ENCODE results near the gene SLIT3. TPM values are rescaled to one million over a fixed set of nuclear protein-coding genes. Genes with fewer than 3 reads are reported as not detected.

The SLIT3 gene
- total and polyA plus RNA-seq, 2 donors from 2014 or later = 14.5 to 54.1 TPM

DNA sequence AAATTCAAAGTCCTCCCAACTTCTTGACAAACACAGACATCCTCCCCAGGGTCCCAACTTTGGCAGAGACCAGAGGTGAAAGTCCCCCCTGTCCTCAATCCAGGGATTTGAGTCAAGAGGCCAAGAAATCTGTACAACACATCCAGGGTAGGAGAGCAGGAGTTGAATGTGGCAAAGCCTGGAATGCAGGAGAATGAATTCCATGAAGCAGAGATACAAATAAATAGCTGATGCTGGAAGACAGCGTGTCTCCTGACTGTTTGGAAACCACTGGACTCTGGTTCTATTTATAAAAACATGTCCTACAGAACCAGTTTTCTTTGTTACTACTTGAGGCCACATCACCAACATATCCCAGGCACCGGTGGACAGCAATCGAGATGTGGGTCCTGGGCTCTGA, 43.7 kb upstream of the SLIT3 start:
- no peaks in the 10 kb centered on the region for H3K9me3 ChIP-seq (ENCODE audit: control insufficient read depth in 2 of 3, insufficient read depth in 1 of 3, low read length in 3 of 3)
- intact Hi-C loops (cut with DNase I) = no loop called here
- H3K27ac ChIP-seq (ENCODE audit: low read depth in 2 of 2, low read length in 2 of 2) = no peak overlapping the region
- H3K36me3 ChIP-seq (ENCODE audit: control insufficient read depth in 2 of 3, insufficient read depth in 3 of 3, low read length in 3 of 3) = no peaks in the 10 kb centered on the region
- no peak overlapping the region for H3K9ac ChIP-seq (ENCODE audit: low read length in 3 of 3)
- no peaks in the 10 kb centered on the region for H3K27me3 ChIP-seq (ENCODE audit: control insufficient read depth, insufficient read depth, low read length)
- TF ChIP-seq, protein P1, sequence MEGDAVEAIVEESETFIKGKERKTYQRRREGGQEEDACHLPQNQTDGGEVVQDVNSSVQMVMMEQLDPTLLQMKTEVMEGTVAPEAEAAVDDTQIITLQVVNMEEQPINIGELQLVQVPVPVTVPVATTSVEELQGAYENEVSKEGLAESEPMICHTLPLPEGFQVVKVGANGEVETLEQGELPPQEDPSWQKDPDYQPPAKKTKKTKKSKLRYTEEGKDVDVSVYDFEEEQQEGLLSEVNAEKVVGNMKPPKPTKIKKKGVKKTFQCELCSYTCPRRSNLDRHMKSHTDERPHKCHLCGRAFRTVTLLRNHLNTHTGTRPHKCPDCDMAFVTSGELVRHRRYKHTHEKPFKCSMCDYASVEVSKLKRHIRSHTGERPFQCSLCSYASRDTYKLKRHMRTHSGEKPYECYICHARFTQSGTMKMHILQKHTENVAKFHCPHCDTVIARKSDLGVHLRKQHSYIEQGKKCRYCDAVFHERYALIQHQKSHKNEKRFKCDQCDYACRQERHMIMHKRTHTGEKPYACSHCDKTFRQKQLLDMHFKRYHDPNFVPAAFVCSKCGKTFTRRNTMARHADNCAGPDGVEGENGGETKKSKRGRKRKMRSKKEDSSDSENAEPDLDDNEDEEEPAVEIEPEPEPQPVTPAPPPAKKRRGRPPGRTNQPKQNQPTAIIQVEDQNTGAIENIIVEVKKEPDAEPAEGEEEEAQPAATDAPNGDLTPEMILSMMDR (IDR thresholded peaks at IDR 0.05; ENCODE audit: borderline replicate concordance, extremely low read depth, insufficient read depth) = no peak
- no peak overlapping the region for H3K4me3 ChIP-seq (ENCODE audit: low read length in 3 of 3)
- FAIRE-seq (no peak), DNase-seq (no peak)
- no peaks in the 10 kb centered on the region for H3K4me1 ChIP-seq (ENCODE audit: control insufficient read depth in 2 of 3, insufficient read depth in 2 of 3, low read depth in 1 of 3, low read length in 3 of 3)

DNA sequence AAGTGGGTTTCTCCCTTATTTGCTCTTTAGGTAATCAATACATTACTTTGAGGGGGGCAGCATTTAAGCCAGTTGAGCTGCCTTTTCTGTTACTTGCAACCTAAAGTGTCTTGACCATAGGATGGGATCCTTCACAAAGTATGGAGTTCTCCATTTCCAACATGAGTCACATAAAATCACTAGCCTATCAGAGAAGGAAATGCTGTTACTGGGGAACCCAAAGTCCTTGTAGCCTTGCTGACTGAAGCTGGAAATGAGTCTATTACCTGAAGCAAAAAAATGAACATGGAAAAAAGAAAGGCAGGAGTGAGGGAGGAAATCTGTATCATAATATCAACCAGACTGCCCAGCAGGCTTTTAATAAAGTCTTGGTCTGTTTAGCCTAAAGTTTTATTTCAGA, 42.8 kb upstream of the SLIT3 start:
- no peak overlapping the region for H3K27ac ChIP-seq (ENCODE audit: low read depth in 2 of 2, low read length in 2 of 2)
- H3K4me3 ChIP-seq (ENCODE audit: low read length in 3 of 3) = no peak overlapping the region
- FAIRE-seq = no peak
- H3K9me3 ChIP-seq (ENCODE audit: control insufficient read depth in 2 of 3, insufficient read depth in 1 of 3, low read length in 3 of 3) = no peaks in the 10 kb centered on the region
- intact Hi-C loops (cut with DNase I) = no loop called here
- H3K36me3 ChIP-seq (ENCODE audit: control insufficient read depth in 2 of 3, insufficient read depth in 3 of 3, low read length in 3 of 3) = no peaks in the 10 kb centered on the region
- H3K9ac ChIP-seq (ENCODE audit: low read length in 3 of 3) = no peak overlapping the region
- no peaks in the 10 kb centered on the region for H3K4me1 ChIP-seq (ENCODE audit: control insufficient read depth in 2 of 3, insufficient read depth in 2 of 3, low read depth in 1 of 3, low read length in 3 of 3)
- TF ChIP-seq, protein P1 (IDR thresholded peaks at IDR 0.05; ENCODE audit: borderline replicate concordance, extremely low read depth, insufficient read depth) = no peak
- H3K27me3 ChIP-seq (ENCODE audit: control insufficient read depth, insufficient read depth, low read length) = no peaks in the 10 kb centered on the region
- no peak for DNase-seq

DNA sequence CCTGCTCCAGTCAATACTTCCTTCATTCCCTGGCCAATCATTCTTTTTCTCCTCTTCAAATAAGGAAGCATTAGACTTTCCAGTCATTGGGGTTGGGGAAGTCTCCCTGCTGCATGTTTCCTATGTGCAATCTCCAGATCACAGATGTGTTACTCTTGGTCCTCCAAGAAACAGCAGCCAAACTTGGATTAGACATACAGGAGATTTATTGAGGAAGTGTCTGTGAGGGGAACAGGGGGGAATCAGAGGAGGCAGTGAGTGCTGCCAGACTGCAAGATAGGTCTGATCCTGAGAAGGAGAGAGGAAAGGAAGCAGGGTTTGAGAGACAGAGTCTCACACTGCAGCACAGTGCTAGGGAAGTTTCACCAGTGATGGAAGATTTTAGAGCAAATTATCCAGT, 40.6 kb upstream of the SLIT3 start:
- H3K36me3 ChIP-seq (ENCODE audit: control insufficient read depth in 2 of 3, insufficient read depth in 3 of 3, low read length in 3 of 3) = no peaks in the 10 kb centered on the region
- FAIRE-seq = no peak
- H3K27me3 ChIP-seq (ENCODE audit: control insufficient read depth, insufficient read depth, low read length) = no peaks in the 10 kb centered on the region
- H3K27ac ChIP-seq (ENCODE audit: low read depth in 2 of 2, low read length in 2 of 2) = no peak overlapping the region
- H3K9ac ChIP-seq (ENCODE audit: low read length in 3 of 3) = no peak overlapping the region
- no peak overlapping the region for H3K4me3 ChIP-seq (ENCODE audit: low read length in 3 of 3)
- intact Hi-C loops (cut with DNase I) = no loop called here
- H3K9me3 ChIP-seq (ENCODE audit: control insufficient read depth in 2 of 3, insufficient read depth in 1 of 3, low read length in 3 of 3) = no peaks in the 10 kb centered on the region
- DNase-seq = no peak
- TF ChIP-seq, protein P1 (IDR thresholded peaks at IDR 0.05; ENCODE audit: borderline replicate concordance, extremely low read depth, insufficient read depth) = no peak
- no peaks in the 10 kb centered on the region for H3K4me1 ChIP-seq (ENCODE audit: control insufficient read depth in 2 of 3, insufficient read depth in 2 of 3, low read depth in 1 of 3, low read length in 3 of 3)

DNA sequence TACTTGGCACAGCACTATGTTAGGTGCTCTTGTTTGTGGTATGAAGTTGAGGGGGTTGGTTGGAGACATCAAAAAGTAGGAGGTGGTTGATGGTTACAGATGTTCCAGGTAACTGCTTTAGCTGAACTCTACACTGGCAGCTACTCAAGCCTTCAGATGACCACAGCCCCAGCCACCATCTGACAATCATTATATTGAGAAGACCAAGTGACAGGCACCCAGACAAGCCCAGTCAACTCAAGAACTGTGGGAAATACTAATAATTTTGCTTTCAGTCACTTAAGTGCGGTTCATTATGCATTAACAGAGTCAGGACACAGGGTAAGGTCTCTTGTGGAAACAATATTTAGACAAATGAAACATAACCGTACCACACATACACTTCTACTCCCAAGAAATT, 38.9 kb upstream of the SLIT3 start:
- FAIRE-seq = no peak
- Histone ChIP-seq H3K9me3 (ENCODE audit: control insufficient read depth in 2 of 3, insufficient read depth in 1 of 3, low read length in 3 of 3) (no peaks in the 10 kb centered on the region), H3K36me3 (ENCODE audit: control insufficient read depth in 2 of 3, insufficient read depth in 3 of 3, low read length in 3 of 3) (no peaks in the 10 kb centered on the region), H3K9ac (ENCODE audit: low read length in 3 of 3) (no peak overlapping the region), H3K27me3 (ENCODE audit: control insufficient read depth, insufficient read depth, low read length) (no peaks in the 10 kb centered on the region), H3K4me1 (ENCODE audit: control insufficient read depth in 2 of 3, insufficient read depth in 2 of 3, low read depth in 1 of 3, low read length in 3 of 3) (no peaks in the 10 kb centered on the region), H3K4me3 (ENCODE audit: low read length in 3 of 3) (no peak overlapping the region), H3K27ac (ENCODE audit: low read depth in 2 of 2, low read length in 2 of 2) (no peak overlapping the region)
- no peak for DNase-seq
- intact Hi-C loops (cut with DNase I) = no loop called here
- TF ChIP-seq, protein P1 (IDR thresholded peaks at IDR 0.05; ENCODE audit: borderline replicate concordance, extremely low read depth, insufficient read depth) = no peak
